Measurements from ENCODE around the gene PTPN20.

Gene PTPN20

GRCh38 chr10:47022311-47023131, 111.3 kb downstream of the PTPN20 start:
- no peak for TF ChIP-seq ZFX (IDR thresholded peaks at IDR 0.05)
- TF ChIP-seq, protein P1, sequence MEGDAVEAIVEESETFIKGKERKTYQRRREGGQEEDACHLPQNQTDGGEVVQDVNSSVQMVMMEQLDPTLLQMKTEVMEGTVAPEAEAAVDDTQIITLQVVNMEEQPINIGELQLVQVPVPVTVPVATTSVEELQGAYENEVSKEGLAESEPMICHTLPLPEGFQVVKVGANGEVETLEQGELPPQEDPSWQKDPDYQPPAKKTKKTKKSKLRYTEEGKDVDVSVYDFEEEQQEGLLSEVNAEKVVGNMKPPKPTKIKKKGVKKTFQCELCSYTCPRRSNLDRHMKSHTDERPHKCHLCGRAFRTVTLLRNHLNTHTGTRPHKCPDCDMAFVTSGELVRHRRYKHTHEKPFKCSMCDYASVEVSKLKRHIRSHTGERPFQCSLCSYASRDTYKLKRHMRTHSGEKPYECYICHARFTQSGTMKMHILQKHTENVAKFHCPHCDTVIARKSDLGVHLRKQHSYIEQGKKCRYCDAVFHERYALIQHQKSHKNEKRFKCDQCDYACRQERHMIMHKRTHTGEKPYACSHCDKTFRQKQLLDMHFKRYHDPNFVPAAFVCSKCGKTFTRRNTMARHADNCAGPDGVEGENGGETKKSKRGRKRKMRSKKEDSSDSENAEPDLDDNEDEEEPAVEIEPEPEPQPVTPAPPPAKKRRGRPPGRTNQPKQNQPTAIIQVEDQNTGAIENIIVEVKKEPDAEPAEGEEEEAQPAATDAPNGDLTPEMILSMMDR (conservative IDR thresholded peaks at IDR 0.05): no peak
- no peak overlapping the region for H3K27ac ChIP-seq

DNA sequence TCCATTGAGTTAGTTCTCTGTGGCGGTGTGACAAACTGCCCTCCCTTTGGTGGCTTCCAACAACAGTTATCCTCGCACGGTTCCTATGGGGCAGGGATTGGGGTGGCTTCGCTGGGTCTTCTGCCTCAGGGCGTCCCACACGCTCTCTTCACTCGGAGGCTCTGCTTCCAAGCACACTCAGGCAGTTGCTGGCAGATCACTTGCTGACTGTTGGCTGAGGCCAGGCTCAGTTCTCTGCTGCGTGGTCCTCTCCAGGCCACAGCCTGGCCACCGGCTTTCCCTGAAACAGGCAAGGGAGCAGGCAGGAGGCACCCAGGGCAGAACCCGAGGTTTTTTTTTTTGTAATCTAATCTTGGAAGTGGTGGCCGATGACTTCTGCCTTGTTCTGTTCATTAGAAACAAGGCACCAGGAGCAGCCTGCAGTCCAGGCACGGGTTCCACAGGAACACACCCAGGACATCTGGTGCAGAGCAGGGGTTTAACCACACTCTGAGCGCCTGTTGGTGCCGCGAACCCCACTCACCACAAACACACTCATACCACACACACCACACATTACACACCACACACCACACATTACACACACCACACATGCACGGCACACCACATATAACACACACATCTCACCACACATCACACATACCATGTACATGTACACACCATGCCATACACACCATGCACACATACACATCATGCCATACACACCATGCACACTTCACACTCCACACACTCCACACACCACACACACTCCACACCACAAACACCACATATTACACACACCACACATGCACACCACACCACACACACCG, 112.2 kb downstream of the PTPN20 start:
- H3K27ac ChIP-seq: no peak overlapping the region
- TF ChIP-seq, protein P1 (conservative IDR thresholded peaks at IDR 0.05): no peak

DNA sequence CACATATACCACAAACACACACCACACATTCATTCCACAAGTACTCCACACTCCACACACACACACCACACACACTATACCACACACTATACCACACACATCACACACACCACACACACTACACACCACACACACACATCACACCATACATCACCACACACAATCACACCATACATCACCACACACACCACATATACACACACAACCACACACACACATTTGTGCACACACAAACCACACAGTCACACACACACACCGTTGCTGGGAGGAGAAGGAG, 112.8 kb downstream of the PTPN20 start:
- no peak overlapping the region for H3K27ac ChIP-seq
- no peak for TF ChIP-seq ZFX (IDR thresholded peaks at IDR 0.05)
- TF ChIP-seq, protein P1 (conservative IDR thresholded peaks at IDR 0.05): no peak

GRCh38 chr10:47024399-47025252, 113.4 kb downstream of the PTPN20 start:
- TF ChIP-seq, protein P1 (conservative IDR thresholded peaks at IDR 0.05): peak; percentile 97
- TF ChIP-seq ZFX (IDR thresholded peaks at IDR 0.05): no peak
- H3K27ac ChIP-seq: no peak overlapping the region

DNA sequence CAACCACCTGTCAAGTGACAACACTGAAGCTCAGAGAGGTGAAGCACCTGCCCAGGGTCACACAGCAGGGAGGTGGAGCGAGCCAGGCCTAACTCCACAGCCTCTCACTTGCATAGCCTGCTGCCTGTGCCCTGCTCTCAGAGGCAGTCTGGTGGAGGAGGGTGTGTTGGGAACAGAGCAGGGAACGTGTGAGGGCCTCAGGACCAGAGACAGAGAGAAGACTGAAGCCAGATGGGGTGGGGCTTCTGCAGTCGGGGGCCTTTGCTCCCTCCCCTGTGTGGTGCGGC, 114.0 kb downstream of the PTPN20 start:
- no peak for TF ChIP-seq ZFX (IDR thresholded peaks at IDR 0.05)
- TF ChIP-seq, protein P1 (conservative IDR thresholded peaks at IDR 0.05): no peak
- no peak overlapping the region for H3K27ac ChIP-seq

GRCh38 chr10:47025540-47026300, 114.5 kb downstream of the PTPN20 start:
- TF ChIP-seq, protein P1 (conservative IDR thresholded peaks at IDR 0.05): no peak
- no peak for TF ChIP-seq ZFX (IDR thresholded peaks at IDR 0.05)
- no peak overlapping the region for H3K27ac ChIP-seq

Data from C4-2B (cell line).